Measurements from ENCODE around the gene PCDHB8. TPM values are rescaled to one million over a fixed set of nuclear protein-coding genes. Genes with fewer than 3 reads are reported as not detected.
A peak's percentile ranks its signal among the peaks of the same experiment; 100 is the strongest.
"Not testable (repeated sequence)": the region's sequence is repeated elsewhere in the genome, so short reads cannot be mapped to it uniquely, and the experiment has no call there.

PCDHB8 gene
- total RNA-seq, 1 donor from 2014 or later, result 2.4 TPM

- Mint-ChIP-seq H3K9me3 (peaks cover 66% of the 10 kb centered on the region), H3K27me3 (ENCODE audit: low read depth) (no peaks in the 10 kb centered on the region), H3K36me3 (peaks cover 66% of the 10 kb centered on the region), H3K4me1 (no peaks in the 10 kb centered on the region), H3K27ac (peak within 1 kb of the TSS; percentile 48), H3K4me3 (peak within 1 kb of the TSS; percentile 59)
- TF ChIP-seq CTCF (IDR thresholded peaks at IDR 0.05; ENCODE audit: unreplicated experiment), result peak; percentile 60
- DNase-seq (ENCODE audit: low spot score in 2 of 2, unreplicated experiment in 2 of 2), result no peak
These were observed 9.4 kb downstream of the PCDHB8 start, which contains the start of gene PCDHB9 for GRCh38 chr5:141186897-141187512. TSS of gene PCDHB9 (plus strand) at chr5:141187161. CDS start at chr5:141187319, 158 bp downstream.

GRCh38 chr5:141188682-141189081 is 11.1 kb downstream of the PCDHB8 start:
- not testable (repeated sequence) for DNase-seq (ENCODE audit: low spot score in 2 of 2, unreplicated experiment in 2 of 2); H3K4me3 Mint-ChIP-seq; H3K27ac Mint-ChIP-seq; H3K4me1 Mint-ChIP-seq; H3K27me3 Mint-ChIP-seq (ENCODE audit: low read depth)
- Mint-ChIP-seq H3K9me3 (peaks cover 62% of the 10 kb centered on the region), H3K36me3 (peaks cover 63% of the 10 kb centered on the region)

GRCh38 chr5:141189131-141189530 is 11.5 kb downstream of the PCDHB8 start:
- not testable (repeated sequence) for H3K27me3 Mint-ChIP-seq (ENCODE audit: low read depth); H3K4me1 Mint-ChIP-seq; H3K4me3 Mint-ChIP-seq; DNase-seq (ENCODE audit: low spot score in 2 of 2, unreplicated experiment in 2 of 2); H3K27ac Mint-ChIP-seq
- Mint-ChIP-seq H3K9me3 (peaks cover 61% of the 10 kb centered on the region), H3K36me3 (peaks cover 63% of the 10 kb centered on the region)

- H3K4me3 Mint-ChIP-seq, result peak within 1 kb of the TSS; percentile 46
- peaks cover 55% of the 10 kb centered on the region for H3K9me3 Mint-ChIP-seq
- H3K36me3 Mint-ChIP-seq, result peaks cover 54% of the 10 kb centered on the region
- H3K27me3 Mint-ChIP-seq (ENCODE audit: low read depth), result no peaks in the 10 kb centered on the region
- no peak within 1 kb of the TSS for H3K27ac Mint-ChIP-seq
- TF ChIP-seq CTCF (IDR thresholded peaks at IDR 0.05; ENCODE audit: unreplicated experiment), result peak; percentile 28
- DNase-seq (ENCODE audit: low spot score in 2 of 2, unreplicated experiment in 2 of 2), result no peak
- H3K4me1 Mint-ChIP-seq, result no peaks in the 10 kb centered on the region
These were observed 14.6 kb downstream of the PCDHB8 start, which contains the start of gene PCDHB10 for GRCh38 chr5:141192110-141192725. TSS of gene PCDHB10 (plus strand) at chr5:141192353. CDS start at chr5:141192553, 200 bp downstream.

- Mint-ChIP-seq H3K9me3 (peaks cover 65% of the 10 kb centered on the region), H3K36me3 (peaks cover 56% of the 10 kb centered on the region)
- DNase-seq (ENCODE audit: low spot score in 2 of 2, unreplicated experiment in 2 of 2); H3K4me1 Mint-ChIP-seq; H3K27me3 Mint-ChIP-seq (ENCODE audit: low read depth); H3K4me3 Mint-ChIP-seq; H3K27ac Mint-ChIP-seq: not testable (repeated sequence)
These were observed 16.7 kb downstream of the PCDHB8 start for GRCh38 chr5:141194332-141194731.

- Mint-ChIP-seq H3K4me3 (no peak overlapping the region), H3K27me3 (ENCODE audit: low read depth) (no peaks in the 10 kb centered on the region), H3K36me3 (peaks cover 65% of the 10 kb centered on the region), H3K4me1 (no peaks in the 10 kb centered on the region), H3K9me3 (peaks cover 73% of the 10 kb centered on the region), H3K27ac (no peak overlapping the region)
- no peak for TF ChIP-seq CTCF (IDR thresholded peaks at IDR 0.05; ENCODE audit: unreplicated experiment)
- DNase-seq (ENCODE audit: low spot score in 2 of 2, unreplicated experiment in 2 of 2), result no peak
These were observed 18.8 kb downstream of the PCDHB8 start for GRCh38 chr5:141196363-141196762.

All from mesothelial cell of epicardium (in vitro differentiated cells).